Brain microvascular endothelial cell (primary cell): ENCODE results near the gene IFNGR2.

Experiments used
- DNase-seq: peaks from one replicate; pipeline ENCODE4 v3.0.0-alpha.2; 2020
- H3K27ac ChIP-seq: fragments of 250-450 bp; sonication (Bioruptor Pico); 2 replicates; pipeline ENCODE4 v1.5.1; 2020; ENCODE audit warnings: mild to moderate bottlenecking, moderate library complexity
- H3K27me3 ChIP-seq: fragments of 250-450 bp; sonication (Bioruptor Pico); replicated peaks from 2 replicates; pipeline ENCODE4 v1.5.1; 2020; ENCODE audit warnings: mild to moderate bottlenecking
- H3K36me3 ChIP-seq: fragments of 250-450 bp; sonication (Bioruptor Pico); replicated peaks from 2 replicates; pipeline ENCODE4 v1.5.1; 2020; ENCODE audit warnings: mild to moderate bottlenecking
- H3K4me3 ChIP-seq: 2 replicates; pipeline ENCODE4 v1.5.1; 2011; ENCODE audit warnings: low read depth, mild to moderate bottlenecking, control low read depth, low read length, moderate library complexity
- CTCF ChIP-seq: IDR thresholded peaks from 2 replicates; pipeline ENCODE4 v1.5.1; 2011; ENCODE audit warnings: low read depth, mild to moderate bottlenecking, moderate library complexity, low read length, control low read depth, inconsistent platforms; ENCODE audit errors: missing control alignments
- in situ Hi-C: cut with HindIII; loops from 2 replicates; pipeline ENCODE4 v1.10.0; 2017; ENCODE audit warnings: low sequenced_read_pairs, low pct_ligation_motif_present

Gene IFNGR2

GRCh38 chr21:33388188-33388587 lies 15.0 kb upstream of the IFNGR2 start:
- no peak for TF ChIP-seq CTCF
- Histone ChIP-seq H3K27ac (no peak overlapping the region), H3K4me3 (no peak overlapping the region), H3K36me3 (no peaks in the 10 kb centered on the region), H3K27me3 (no peaks in the 10 kb centered on the region)
- no peak for DNase-seq
- in situ Hi-C loops: no loop called here

GRCh38 chr21:33390479-33390878 lies 12.7 kb upstream of the IFNGR2 start:
- in situ Hi-C loops: no loop called here
- Histone ChIP-seq H3K27ac (no peak overlapping the region), H3K4me3 (no peak overlapping the region), H3K27me3 (no peaks in the 10 kb centered on the region), H3K36me3 (no peaks in the 10 kb centered on the region)
- DNase-seq: no peak
- TF ChIP-seq CTCF: no peak

- Histone ChIP-seq H3K36me3 (no peaks in the 10 kb centered on the region), H3K4me3 (no peak overlapping the region), H3K27me3 (no peaks in the 10 kb centered on the region), H3K27ac (no peak overlapping the region)
- no peak for DNase-seq
- in situ Hi-C loops: no loop called here
- no peak for TF ChIP-seq CTCF
Observed at GRCh38 chr21:33391656-33392055, 11.6 kb upstream of the IFNGR2 start.

- in situ Hi-C loops: no loop called here
- Histone ChIP-seq H3K4me3 (no peak overlapping the region), H3K27me3 (no peaks in the 10 kb centered on the region), H3K27ac (no peak overlapping the region), H3K36me3 (no peaks in the 10 kb centered on the region)
- no peak for DNase-seq
- no peak for TF ChIP-seq CTCF
Observed at GRCh38 chr21:33392284-33392985, 10.8 kb upstream of the IFNGR2 start.

GRCh38 chr21:33393348-33393747 lies 9.9 kb upstream of the IFNGR2 start:
- in situ Hi-C loops: no loop called here
- H3K27me3 ChIP-seq: no peaks in the 10 kb centered on the region
- no peak for DNase-seq
- no peak overlapping the region for H3K4me3 ChIP-seq
- H3K27ac ChIP-seq: no peak overlapping the region
- TF ChIP-seq CTCF: no peak
- no peaks in the 10 kb centered on the region for H3K36me3 ChIP-seq

- Histone ChIP-seq H3K27me3 (no peaks in the 10 kb centered on the region), H3K4me3 (no peak overlapping the region), H3K36me3 (no peaks in the 10 kb centered on the region), H3K27ac (no peak overlapping the region)
- no peak for DNase-seq
- no peak for TF ChIP-seq CTCF
- in situ Hi-C loops: no loop called here
Observed at GRCh38 chr21:33394260-33394659, 9.0 kb upstream of the IFNGR2 start.
